DND-41 (cell line): ENCODE results near the gene SPTSSB.

ENCODE experiments used
- ATAC-seq: fragments of 200-7000 bp; cut with Tn5 transposase; 3 replicates; pipeline ENCODE4 v1.9.1; 2021; ENCODE audit warnings: low read depth; ENCODE audit not compliant: insufficient read depth
- DNase-seq: peaks from one replicate; pipeline ENCODE4 v3.0.0-alpha.2; 2020
- H2AFZ ChIP-seq: 2 replicates; pipeline ENCODE4 v1.6.0; 2012; ENCODE audit warnings: low read depth, low read length
- H3K27ac ChIP-seq: 2 replicates; pipeline ENCODE4 v1.5.1; 2012; ENCODE audit warnings: low read length, inconsistent platforms
- H3K27me3 ChIP-seq: fragments of 200-600 bp; sonication (generic); 2 replicates; pipeline ENCODE4 v1.6.0; 2012; ENCODE audit warnings: low read length, mild to moderate bottlenecking, inconsistent platforms; ENCODE audit not compliant: insufficient read depth, poor library complexity
- H3K36me3 ChIP-seq: 2 replicates; pipeline ENCODE4 v1.5.1; 2012; ENCODE audit warnings: low read length, inconsistent platforms; ENCODE audit not compliant: insufficient read depth
- H3K4me1 ChIP-seq: 2 replicates; pipeline ENCODE4 v1.5.1; 2012; ENCODE audit warnings: mild to moderate bottlenecking, low read length; ENCODE audit not compliant: insufficient read depth
- H3K4me2 ChIP-seq: 2 replicates; pipeline ENCODE4 v1.6.0; 2012; ENCODE audit warnings: mild to moderate bottlenecking, moderate library complexity, low read length, inconsistent platforms; ENCODE audit not compliant: insufficient read depth
- H3K4me3 ChIP-seq, 2 experiments: fragments of 200-600 bp in 1 of 2; shearing (Covaris generic) in 1 of 2; 2 replicates each; pipeline ENCODE4 v1.5.1; 2012 to 2016; ENCODE audit warnings: inconsistent platforms in 2 of 2, low read length in 2 of 2, mild to moderate bottlenecking in 2 of 2, low read depth in 1 of 2, moderate library complexity in 1 of 2
- H3K79me2 ChIP-seq: 2 replicates; pipeline ENCODE4 v1.6.0; 2012; ENCODE audit warnings: low read length, inconsistent platforms; ENCODE audit not compliant: insufficient read depth
- H3K9ac ChIP-seq: 2 replicates; pipeline ENCODE4 v1.6.0; 2012; ENCODE audit warnings: low read depth, mild to moderate bottlenecking, inconsistent platforms, low read length, moderate library complexity
- H3K9me3 ChIP-seq: 2 replicates; pipeline ENCODE4 v1.5.1; 2012; ENCODE audit warnings: low read length, moderate library complexity, mild to moderate bottlenecking, inconsistent platforms; ENCODE audit not compliant: insufficient read depth, severe bottlenecking
- H4K20me1 ChIP-seq: 2 replicates; pipeline ENCODE4 v1.6.0; 2012; ENCODE audit warnings: low read length; ENCODE audit not compliant: insufficient read depth
- EZH2 ChIP-seq: IDR thresholded peaks from 3 replicates; pipeline ENCODE4 v1.6.1; 2012; ENCODE audit warnings: borderline replicate concordance, low read depth, mild to moderate bottlenecking, moderate library complexity, low read length, inconsistent platforms; ENCODE audit not compliant: severe bottlenecking
- TF ChIP-seq, protein P1 (sequence below): IDR thresholded peaks from 2 replicates; pipeline ENCODE4 v1.5.1; 2012; ENCODE audit warnings: borderline replicate concordance, low read length, moderate library complexity, mild to moderate bottlenecking; ENCODE audit not compliant: poor library complexity, severe bottlenecking; ENCODE audit errors: extremely low read depth

Gene SPTSSB

DNA sequence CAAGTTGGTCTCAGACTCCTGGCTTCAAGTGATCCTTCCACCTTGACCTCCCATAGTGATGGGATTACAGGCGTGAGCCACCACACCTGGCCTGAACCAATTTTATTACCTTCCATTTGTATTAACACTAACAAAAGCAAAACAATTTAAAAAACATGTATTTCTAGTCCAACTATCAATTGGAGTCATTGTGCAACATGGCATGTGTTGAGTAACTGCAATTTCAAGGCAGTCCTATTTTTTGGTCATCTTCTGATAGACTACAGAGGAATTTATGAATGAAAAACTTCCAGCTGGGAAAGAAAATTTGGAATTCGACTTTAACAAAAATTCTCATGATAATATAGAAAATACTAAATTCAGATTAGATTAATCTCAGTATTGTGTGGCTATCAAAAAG, 16.8 kb downstream of the SPTSSB start:
- Histone ChIP-seq H3K27me3 (peaks cover 2% of the 10 kb centered on the region), H3K79me2 (no peaks in the 10 kb centered on the region), H4K20me1 (no peaks in the 10 kb centered on the region), H3K4me3 (no peak overlapping the region), H3K4me2 (no peak overlapping the region), H3K9me3 (no peaks in the 10 kb centered on the region), H3K9ac (no peak overlapping the region), H2AFZ (no peak overlapping the region), H3K4me1 (peaks cover 10% of the 10 kb centered on the region), H3K27ac (no peak overlapping the region), H3K36me3 (no peaks in the 10 kb centered on the region)
- TF ChIP-seq, protein P1, sequence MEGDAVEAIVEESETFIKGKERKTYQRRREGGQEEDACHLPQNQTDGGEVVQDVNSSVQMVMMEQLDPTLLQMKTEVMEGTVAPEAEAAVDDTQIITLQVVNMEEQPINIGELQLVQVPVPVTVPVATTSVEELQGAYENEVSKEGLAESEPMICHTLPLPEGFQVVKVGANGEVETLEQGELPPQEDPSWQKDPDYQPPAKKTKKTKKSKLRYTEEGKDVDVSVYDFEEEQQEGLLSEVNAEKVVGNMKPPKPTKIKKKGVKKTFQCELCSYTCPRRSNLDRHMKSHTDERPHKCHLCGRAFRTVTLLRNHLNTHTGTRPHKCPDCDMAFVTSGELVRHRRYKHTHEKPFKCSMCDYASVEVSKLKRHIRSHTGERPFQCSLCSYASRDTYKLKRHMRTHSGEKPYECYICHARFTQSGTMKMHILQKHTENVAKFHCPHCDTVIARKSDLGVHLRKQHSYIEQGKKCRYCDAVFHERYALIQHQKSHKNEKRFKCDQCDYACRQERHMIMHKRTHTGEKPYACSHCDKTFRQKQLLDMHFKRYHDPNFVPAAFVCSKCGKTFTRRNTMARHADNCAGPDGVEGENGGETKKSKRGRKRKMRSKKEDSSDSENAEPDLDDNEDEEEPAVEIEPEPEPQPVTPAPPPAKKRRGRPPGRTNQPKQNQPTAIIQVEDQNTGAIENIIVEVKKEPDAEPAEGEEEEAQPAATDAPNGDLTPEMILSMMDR: no peak
- no peak for TF ChIP-seq EZH2
- DNase-seq (no peak), ATAC-seq (no peak)

DNA sequence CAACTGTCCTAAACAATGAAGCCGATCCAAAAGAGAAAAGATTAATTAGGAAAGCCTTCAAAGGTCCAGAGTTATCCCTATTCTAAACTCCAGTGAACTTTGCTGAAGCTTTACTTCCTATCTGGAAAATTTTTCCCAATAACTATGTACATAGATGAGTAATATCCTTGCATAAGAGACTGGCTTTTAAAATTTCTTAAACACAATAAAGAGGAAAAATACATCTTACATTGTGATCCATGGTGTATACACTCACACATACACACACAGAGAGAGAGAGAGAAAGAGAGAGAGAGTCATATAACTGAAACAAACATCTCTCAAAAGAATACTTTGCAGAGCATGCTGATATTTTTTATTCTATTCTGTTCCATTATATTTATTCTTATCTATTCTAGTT, 20.0 kb downstream of the SPTSSB start:
- no peak for TF ChIP-seq EZH2
- TF ChIP-seq, protein P1: no peak
- Histone ChIP-seq H3K4me3 (no peak overlapping the region), H3K9me3 (no peaks in the 10 kb centered on the region), H3K4me2 (no peak overlapping the region), H2AFZ (no peak overlapping the region), H3K27ac (no peak overlapping the region), H3K36me3 (no peaks in the 10 kb centered on the region), H3K9ac (no peak overlapping the region), H3K79me2 (no peaks in the 10 kb centered on the region), H3K27me3 (peaks cover 9% of the 10 kb centered on the region), H3K4me1 (peaks cover 10% of the 10 kb centered on the region), H4K20me1 (no peaks in the 10 kb centered on the region)
- no peak for DNase-seq
- ATAC-seq: no peak

DNA sequence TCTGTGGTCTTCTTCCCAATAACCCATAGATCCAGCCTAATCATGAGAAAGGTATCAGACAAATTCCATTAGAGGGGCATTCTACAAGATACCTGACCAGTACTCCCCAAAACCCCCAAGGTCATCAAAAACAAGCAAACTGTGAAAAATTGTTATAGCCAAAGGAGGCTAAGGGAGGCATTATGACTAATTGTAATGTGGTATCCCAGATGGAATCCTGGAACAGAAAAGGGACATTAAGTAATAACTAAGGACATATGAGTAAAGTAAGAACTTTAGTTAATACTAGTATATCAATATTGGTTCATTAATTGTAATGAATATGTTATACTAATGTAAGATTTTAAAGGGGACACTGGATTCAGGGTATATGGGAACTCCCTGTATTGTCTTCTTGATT, 20.4 kb downstream of the SPTSSB start:
- no peaks in the 10 kb centered on the region for H3K79me2 ChIP-seq
- no peaks in the 10 kb centered on the region for H3K36me3 ChIP-seq
- no peak overlapping the region for H2AFZ ChIP-seq
- ATAC-seq: no peak
- no peak for TF ChIP-seq EZH2
- TF ChIP-seq, protein P1: no peak
- no peak overlapping the region for H3K9ac ChIP-seq
- H3K27me3 ChIP-seq: peaks cover 11% of the 10 kb centered on the region
- no peak overlapping the region for H3K4me3 ChIP-seq
- H3K27ac ChIP-seq: no peak overlapping the region
- DNase-seq: no peak
- no peaks in the 10 kb centered on the region for H4K20me1 ChIP-seq
- H3K9me3 ChIP-seq: no peaks in the 10 kb centered on the region
- H3K4me2 ChIP-seq: no peak overlapping the region
- peaks cover 10% of the 10 kb centered on the region for H3K4me1 ChIP-seq
